ENCODE measurements around the gene ERBIN. TPM values are rescaled to one million over a fixed set of nuclear protein-coding genes. Genes with fewer than 3 reads are reported as not detected.
A peak's percentile ranks its signal among the peaks of the same experiment; 100 is the strongest.

Gene ERBIN
- polyA plus RNA-seq, 1 of the 3 experiments (the other 2 are of a cell fraction) = 10.3 TPM

GRCh38 chr5:65919773-65920172 lies 6.6 kb upstream of the ERBIN start:
- POLR2A ChIA-PET = no interaction called here
- CTCF ChIA-PET = no interaction called here

GRCh38 chr5:65923339-65923738 lies 3.0 kb upstream of the ERBIN start:
- peaks cover 28% of the 10 kb centered on the region for H3F3A ChIP-seq (replicated peaks; ENCODE audit: insufficient read depth)
- H3K4me2 ChIP-seq = no peak overlapping the region
- H3K27ac ChIP-seq (ENCODE audit: low read depth in 2 of 2, low read length in 1 of 2) = no peak overlapping the region
- POLR2A ChIA-PET = interaction anchor here (0.6 kb wide), 1 partner anchor 74 kb away, joined by 3 read pairs; no protein-coding TSS in a partner anchor
- H3K27me3 ChIP-seq (ENCODE audit: insufficient read depth) = no peaks in the 10 kb centered on the region
- H2AFZ ChIP-seq (ENCODE audit: low read depth) = no peak overlapping the region
- no peak for DNase-seq
- peaks cover 21% of the 10 kb centered on the region for H3K79me2 ChIP-seq (ENCODE audit: insufficient read depth)
- H3K4me1 ChIP-seq (ENCODE audit: control insufficient read depth in 1 of 2, insufficient read depth in 2 of 2, low read depth in 1 of 2, low read length in 1 of 2) = peaks cover 0 to 8% of the 10 kb centered on the region in 2 experiments; a peak in 2 of 4 replicates
- H3K9me3 ChIP-seq = no peaks in the 10 kb centered on the region
- H3K9me2 ChIP-seq = no peaks in the 10 kb centered on the region
- 83% methylated on average over 5 of the region's 5 CpGs for WGBS (ENCODE audit: low lambda C conversion rate)
- CTCF ChIA-PET = interaction anchor here (1.1 kb wide), 1 partner anchor 16 kb away, joined by 3 read pairs; no protein-coding TSS in a partner anchor
- no peaks in the 10 kb centered on the region for H3K36me3 ChIP-seq (replicated peaks in 1 of 2; ENCODE audit: control insufficient read depth in 1 of 2, insufficient read depth in 2 of 2, low read length in 1 of 2)
- peaks cover 7% of the 10 kb centered on the region for H4K20me1 ChIP-seq (ENCODE audit: insufficient read depth)
- H3K9ac ChIP-seq = no peak overlapping the region
- H3K4me3 ChIP-seq (ENCODE audit: low read depth in 2 of 2, low read length in 1 of 2) = no peak overlapping the region
- TF ChIP-seq USF1 (IDR thresholded peaks at IDR 0.05; ENCODE audit: borderline replicate concordance, low read depth) = no peak
- no peak for TF ChIP-seq RFX5 (IDR thresholded peaks at IDR 0.05; ENCODE audit: low read length)
- no peak for TF ChIP-seq USF2 (IDR thresholded peaks at IDR 0.05; ENCODE audit: borderline replicate concordance, low read depth, low read length)
- no peak for TF ChIP-seq EZH2phosphoT487 (IDR thresholded peaks at IDR 0.05; ENCODE audit: borderline replicate concordance, low read depth)
- no peak for TF ChIP-seq FOXJ3 (CRISPR knock-in tag; IDR thresholded peaks at IDR 0.05)
- no peak for TF ChIP-seq YY1 (IDR thresholded peaks at IDR 0.05; ENCODE audit: low read depth)
- TF ChIP-seq EP300 (IDR thresholded peaks at IDR 0.05; ENCODE audit: borderline replicate concordance in 1 of 2, low read depth in 1 of 2, low read length in 1 of 2) = no peak
- TF ChIP-seq ELF1 (IDR thresholded peaks at IDR 0.05) = no peak
- no peak for TF ChIP-seq REST (IDR thresholded peaks at IDR 0.05; ENCODE audit: low read depth, low read length)

More at GRCh38 chr5:65919773-65920172, 6.6 kb upstream of the ERBIN start:
- Histone ChIP-seq H3K9me3 (no peaks in the 10 kb centered on the region), H4K20me1 (ENCODE audit: insufficient read depth) (no peaks in the 10 kb centered on the region), H3K9ac (no peak overlapping the region), H3K4me1 (ENCODE audit: control insufficient read depth in 1 of 2, insufficient read depth in 2 of 2, low read depth in 1 of 2, low read length in 1 of 2) (peaks cover 0 to 8% of the 10 kb centered on the region in 2 experiments; a peak in 2 of 4 replicates), H2AFZ (ENCODE audit: low read depth) (no peak overlapping the region), H3K9me2 (no peaks in the 10 kb centered on the region), H3K4me2 (no peak overlapping the region), H3F3A (replicated peaks; ENCODE audit: insufficient read depth) (peaks cover 15% of the 10 kb centered on the region), H3K27me3 (ENCODE audit: insufficient read depth) (no peaks in the 10 kb centered on the region), H3K79me2 (ENCODE audit: insufficient read depth) (no peaks in the 10 kb centered on the region), H3K27ac (ENCODE audit: low read depth in 2 of 2, low read length in 1 of 2) (no peak overlapping the region), H3K4me3 (ENCODE audit: low read depth in 2 of 2, low read length in 1 of 2) (no peak overlapping the region), H3K36me3 (replicated peaks in 1 of 2; ENCODE audit: control insufficient read depth in 1 of 2, insufficient read depth in 2 of 2, low read length in 1 of 2) (no peaks in the 10 kb centered on the region)
- no peak for TF ChIP-seq EP300 (IDR thresholded peaks at IDR 0.05; ENCODE audit: borderline replicate concordance in 1 of 2, low read depth in 1 of 2, low read length in 1 of 2)
- no peak for TF ChIP-seq POLR2AphosphoS5 (IDR thresholded peaks at IDR 0.05; ENCODE audit: low read depth, low read length)
- TF ChIP-seq CHD2 (IDR thresholded peaks at IDR 0.05; ENCODE audit: low read length, partially characterized antibody) = no peak
- no peak for TF ChIP-seq RFX5 (IDR thresholded peaks at IDR 0.05; ENCODE audit: low read length)
- TF ChIP-seq YY1 (IDR thresholded peaks at IDR 0.05; ENCODE audit: low read depth) = no peak
- TF ChIP-seq USF1 (IDR thresholded peaks at IDR 0.05; ENCODE audit: borderline replicate concordance, low read depth) = no peak
- peak; percentile 81 for TF ChIP-seq MEF2A (IDR thresholded peaks at IDR 0.05; ENCODE audit: borderline replicate concordance, low read depth)
- TF ChIP-seq IRF3 (IDR thresholded peaks at IDR 0.05; ENCODE audit: low read depth, low read length) = no peak
- no peak for TF ChIP-seq USF2 (IDR thresholded peaks at IDR 0.05; ENCODE audit: borderline replicate concordance, low read depth, low read length)
- TF ChIP-seq FOSL2 (IDR thresholded peaks at IDR 0.05; ENCODE audit: borderline replicate concordance, low read depth) = peak; percentile 5; the same call in 1 of the 2 replicates
- no peak for DNase-seq

Measured in SK-N-SH (cell line).